Ramos (cell line): Measurements from ENCODE around the gene AKT1S1.
"Not testable (repeated sequence)": the region's sequence is repeated elsewhere in the genome, so short reads cannot be mapped to it uniquely, and the experiment has no call there.

Source experiments
- in situ Hi-C: fragments of 300-500 bp; cut with MboI; formaldehyde crosslinking; loops from one replicate; pipeline ENCODE4 v1.14.3; 2022; ENCODE audit warnings: low sequenced_read_pairs; ENCODE audit not compliant: unreplicated experiment

The AKT1S1 gene

GRCh38 chr19:49819452-49820115 is 57.6 kb downstream of the AKT1S1 start:
- in situ Hi-C loops: not testable (repeated sequence)
